Hepatocyte (in vitro differentiated cells): ENCODE data around the gene NUDT3.

ENCODE experiments used
- EZH2phosphoT487 ChIP-seq: fragments of 200-600 bp; sonication (generic); IDR thresholded peaks from one replicate; pipeline ENCODE4 v1.6.1; 2018; ENCODE audit warnings: antibody characterized with exemption, mild to moderate bottlenecking, low read depth, moderate library complexity; ENCODE audit not compliant: unreplicated experiment, severe bottlenecking
- TF ChIP-seq, protein P1 (sequence below): fragments of 200-600 bp; sonication (generic); IDR thresholded peaks from 2 replicates; pipeline ENCODE4 v1.5.1; 2016; ENCODE audit warnings: antibody characterized with exemption, mild to moderate bottlenecking; ENCODE audit not compliant: poor library complexity

GRCh38 chr6:34437644-34437970 is 45.1 kb upstream of the NUDT3 start:
- TF ChIP-seq, protein P1, sequence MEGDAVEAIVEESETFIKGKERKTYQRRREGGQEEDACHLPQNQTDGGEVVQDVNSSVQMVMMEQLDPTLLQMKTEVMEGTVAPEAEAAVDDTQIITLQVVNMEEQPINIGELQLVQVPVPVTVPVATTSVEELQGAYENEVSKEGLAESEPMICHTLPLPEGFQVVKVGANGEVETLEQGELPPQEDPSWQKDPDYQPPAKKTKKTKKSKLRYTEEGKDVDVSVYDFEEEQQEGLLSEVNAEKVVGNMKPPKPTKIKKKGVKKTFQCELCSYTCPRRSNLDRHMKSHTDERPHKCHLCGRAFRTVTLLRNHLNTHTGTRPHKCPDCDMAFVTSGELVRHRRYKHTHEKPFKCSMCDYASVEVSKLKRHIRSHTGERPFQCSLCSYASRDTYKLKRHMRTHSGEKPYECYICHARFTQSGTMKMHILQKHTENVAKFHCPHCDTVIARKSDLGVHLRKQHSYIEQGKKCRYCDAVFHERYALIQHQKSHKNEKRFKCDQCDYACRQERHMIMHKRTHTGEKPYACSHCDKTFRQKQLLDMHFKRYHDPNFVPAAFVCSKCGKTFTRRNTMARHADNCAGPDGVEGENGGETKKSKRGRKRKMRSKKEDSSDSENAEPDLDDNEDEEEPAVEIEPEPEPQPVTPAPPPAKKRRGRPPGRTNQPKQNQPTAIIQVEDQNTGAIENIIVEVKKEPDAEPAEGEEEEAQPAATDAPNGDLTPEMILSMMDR, result no peak
- TF ChIP-seq EZH2phosphoT487, result no peak
